ENCODE data around the gene KRTAP19-3. TPM values are rescaled to one million over a fixed set of nuclear protein-coding genes. Genes with fewer than 3 reads are reported as not detected.

KRTAP19-3 gene
- total RNA-seq: not detected in 2 replicates

DNA sequence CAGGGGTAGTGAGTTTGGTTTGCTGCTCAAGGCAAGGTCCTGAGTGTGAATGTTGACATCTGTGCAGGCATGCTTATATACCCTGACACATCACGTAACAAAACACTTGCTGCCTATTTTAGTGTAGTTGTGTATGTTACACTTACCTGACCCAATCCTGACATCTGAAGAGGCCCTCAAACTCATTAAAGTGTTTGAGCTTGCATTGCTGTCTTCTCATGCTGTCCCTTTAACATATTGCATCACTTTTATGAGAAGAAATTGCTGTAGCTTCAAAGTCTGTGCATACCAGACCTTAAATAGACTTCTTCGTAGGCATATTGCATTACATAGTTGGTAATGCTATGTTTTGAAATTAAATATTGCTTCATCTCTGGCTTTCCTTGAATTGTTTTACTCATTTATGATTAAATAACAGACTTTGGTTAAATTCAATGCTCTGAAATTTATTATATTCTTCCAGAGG is at the start of gene KRTAP19-3:
Gene KRTAP19-3, minus strand, starts transcription at position 51 of the 466 bp plus-strand sequence. CDS start 56 bp downstream, outside the sequence.

DNA sequence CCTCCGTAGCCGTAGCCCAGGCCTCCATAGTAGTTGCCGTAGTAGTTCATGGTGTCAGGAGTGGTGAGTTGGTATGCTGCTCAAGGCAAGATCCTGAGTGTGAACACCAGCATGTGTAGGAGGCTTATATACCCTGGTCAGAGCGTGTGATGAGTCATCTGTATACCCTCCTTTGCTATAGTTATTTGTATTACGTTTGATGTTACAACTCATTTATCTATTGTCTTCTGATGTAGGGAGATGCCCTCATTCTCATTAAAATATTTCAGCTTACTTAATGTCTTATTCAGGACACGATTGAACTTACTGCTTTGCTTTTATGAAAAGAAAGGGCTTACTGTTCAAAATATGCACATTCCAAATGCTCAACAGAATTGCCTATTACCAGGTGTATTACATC is 10.2 kb upstream of the KRTAP19-3 start, which contains the start of gene KRTAP19-5:
Gene KRTAP19-5, minus strand, starts transcription at position 101 of the 400 bp plus-strand sequence. Its CDS starts 51 bp downstream, at position 50.

DNA sequence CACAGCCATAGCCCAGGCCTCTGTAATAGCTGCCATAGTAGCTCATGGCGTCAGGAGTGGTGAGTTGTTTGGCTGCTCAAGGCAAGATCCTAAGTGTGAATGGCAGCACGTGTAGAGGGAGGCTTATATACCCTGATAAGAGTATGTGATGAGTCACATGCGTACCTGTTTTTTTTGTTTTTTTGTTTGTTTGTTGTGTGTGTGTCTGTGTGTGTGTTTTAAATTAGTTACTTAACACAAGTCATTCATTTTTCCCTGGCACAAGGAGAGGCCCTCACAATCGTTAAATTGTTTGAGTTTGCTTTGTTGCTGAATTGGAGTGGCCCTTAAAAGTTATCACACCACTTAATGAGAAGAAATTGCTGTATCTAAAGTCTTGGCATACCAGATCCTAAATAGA is 5.3 kb upstream of the KRTAP19-3 start, which contains the start of gene KRTAP19-4:
Gene KRTAP19-4, minus strand, starts transcription at position 101 of the 400 bp plus-strand sequence. Its CDS starts 55 bp downstream, at position 46.

DNA sequence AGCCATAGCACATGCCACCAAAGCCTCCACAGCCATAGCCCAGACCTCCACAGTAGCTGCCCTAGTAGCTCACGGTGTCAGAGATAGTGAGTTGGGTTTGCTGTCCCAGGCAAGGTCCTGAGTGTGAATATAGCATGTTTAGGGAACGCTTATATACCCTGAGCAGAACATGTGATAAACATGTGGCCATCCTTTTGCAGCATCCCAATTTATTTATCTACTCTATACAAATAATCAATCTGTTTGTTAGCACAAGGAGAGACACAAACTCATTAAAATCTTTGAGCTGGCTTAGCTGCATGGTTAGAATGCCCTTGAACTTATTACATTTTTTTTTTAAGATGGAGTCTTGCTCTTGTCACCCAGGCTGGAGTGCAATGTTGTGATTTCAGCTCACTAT is 4.5 kb downstream of the KRTAP19-3 start, which contains the start of gene KRTAP19-2:
Gene KRTAP19-2, minus strand, starts transcription at position 101 of the 400 bp plus-strand sequence. Its CDS starts 88 bp downstream, at position 13.

DNA sequence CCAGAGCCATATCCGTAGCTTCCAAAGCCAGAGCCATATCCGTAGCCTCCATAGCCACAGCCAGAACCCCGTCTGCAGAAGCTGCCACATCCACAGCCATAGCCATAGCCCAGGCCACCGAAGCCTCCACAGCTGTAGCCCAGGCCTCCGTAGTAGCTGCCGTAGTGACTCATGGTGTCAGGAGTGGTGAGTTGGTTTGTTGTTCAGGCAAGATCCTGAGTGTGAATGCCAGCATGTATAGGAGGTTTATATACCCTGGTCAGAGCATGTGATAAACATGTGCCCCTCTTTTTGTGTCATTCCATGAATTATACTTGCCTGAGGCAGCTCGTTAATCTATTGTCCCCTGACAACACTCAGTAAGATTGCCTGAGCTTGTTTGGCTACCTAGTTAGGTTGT is 11.7 kb downstream of the KRTAP19-3 start, which contains the start of gene KRTAP19-1:
Gene KRTAP19-1, minus strand, starts transcription at position 223 of the 400 bp plus-strand sequence. Its CDS starts 50 bp downstream, at position 173.

Other genes starting within 250 kb of the KRTAP19-3 start
- gene KRTAP24-1, start 209.1 kb downstream of the KRTAP19-3 start, total RNA-seq: not detected in 2 replicates
- gene KRTAP25-1, start 202.5 kb downstream of the KRTAP19-3 start, total RNA-seq: not detected in 2 replicates
- not detected in 2 replicates for gene KRTAP26-1, start 171.7 kb downstream of the KRTAP19-3 start, total RNA-seq
- gene KRTAP27-1, start 154.3 kb downstream of the KRTAP19-3 start, total RNA-seq: not detected in 2 replicates
- gene KRTAP23-1, start 143.4 kb downstream of the KRTAP19-3 start, total RNA-seq: not detected in 2 replicates
- not detected in 2 replicates for gene KRTAP13-2, start 119.7 kb downstream of the KRTAP19-3 start, total RNA-seq
- not detected in 2 replicates for gene KRTAP13-1, start 96.0 kb downstream of the KRTAP19-3 start, total RNA-seq
- gene KRTAP13-3, start 66.1 kb downstream of the KRTAP19-3 start, total RNA-seq: not detected in 2 replicates
- not detected in 2 replicates for gene KRTAP13-4, start 61.8 kb downstream of the KRTAP19-3 start, total RNA-seq
- gene KRTAP15-1, start 51.7 kb downstream of the KRTAP19-3 start, total RNA-seq: not detected in 2 replicates
- gene KRTAP19-1, start 11.6 kb downstream of the KRTAP19-3 start, total RNA-seq: not detected in 2 replicates
- not detected in 2 replicates for gene KRTAP19-2, start 4.6 kb downstream of the KRTAP19-3 start, total RNA-seq
- not detected in 2 replicates for gene KRTAP19-4, start 5.2 kb upstream of the KRTAP19-3 start, total RNA-seq
- not detected in 2 replicates for gene KRTAP19-5, start 10.1 kb upstream of the KRTAP19-3 start, total RNA-seq
- not detected in 2 replicates for gene KRTAP19-6, start 49.9 kb upstream of the KRTAP19-3 start, total RNA-seq
- gene KRTAP19-7, start 69.3 kb upstream of the KRTAP19-3 start, total RNA-seq: not detected in 2 replicates
- not detected in 2 replicates for gene KRTAP22-2, start 98.4 kb upstream of the KRTAP19-3 start, total RNA-seq
- gene KRTAP6-3, start 100.4 kb upstream of the KRTAP19-3 start, total RNA-seq: not detected in 2 replicates
- gene KRTAP6-2, start 106.9 kb upstream of the KRTAP19-3 start, total RNA-seq: not detected in 2 replicates
- not detected in 2 replicates for gene KRTAP22-1, start 109.1 kb upstream of the KRTAP19-3 start, total RNA-seq
- not detected in 2 replicates for gene KRTAP6-1, start 121.9 kb upstream of the KRTAP19-3 start, total RNA-seq
- gene KRTAP20-1, start 124.4 kb upstream of the KRTAP19-3 start, total RNA-seq: not detected in 2 replicates
- not detected in 2 replicates for gene KRTAP20-4, start 128.6 kb upstream of the KRTAP19-3 start, total RNA-seq
- gene KRTAP20-2, start 143.2 kb upstream of the KRTAP19-3 start, total RNA-seq: not detected in 2 replicates
- gene KRTAP20-3, start 150.9 kb upstream of the KRTAP19-3 start, total RNA-seq: not detected in 2 replicates
- gene KRTAP21-3, start 226.8 kb upstream of the KRTAP19-3 start, total RNA-seq: not detected in 2 replicates